NCI-H526 treated with DMSO at 0.1 percent for 48 hours (cell line): ENCODE data around the gene ITPKB.
"Not testable (repeated sequence)": the region's sequence is repeated elsewhere in the genome, so short reads cannot be mapped to it uniquely, and the experiment has no call there.

Source experiments
- DNase-seq: peaks from one replicate; lab custom pipeline; 2025; lab: John Stamatoyannopoulos, UW

ITPKB gene

DNA sequence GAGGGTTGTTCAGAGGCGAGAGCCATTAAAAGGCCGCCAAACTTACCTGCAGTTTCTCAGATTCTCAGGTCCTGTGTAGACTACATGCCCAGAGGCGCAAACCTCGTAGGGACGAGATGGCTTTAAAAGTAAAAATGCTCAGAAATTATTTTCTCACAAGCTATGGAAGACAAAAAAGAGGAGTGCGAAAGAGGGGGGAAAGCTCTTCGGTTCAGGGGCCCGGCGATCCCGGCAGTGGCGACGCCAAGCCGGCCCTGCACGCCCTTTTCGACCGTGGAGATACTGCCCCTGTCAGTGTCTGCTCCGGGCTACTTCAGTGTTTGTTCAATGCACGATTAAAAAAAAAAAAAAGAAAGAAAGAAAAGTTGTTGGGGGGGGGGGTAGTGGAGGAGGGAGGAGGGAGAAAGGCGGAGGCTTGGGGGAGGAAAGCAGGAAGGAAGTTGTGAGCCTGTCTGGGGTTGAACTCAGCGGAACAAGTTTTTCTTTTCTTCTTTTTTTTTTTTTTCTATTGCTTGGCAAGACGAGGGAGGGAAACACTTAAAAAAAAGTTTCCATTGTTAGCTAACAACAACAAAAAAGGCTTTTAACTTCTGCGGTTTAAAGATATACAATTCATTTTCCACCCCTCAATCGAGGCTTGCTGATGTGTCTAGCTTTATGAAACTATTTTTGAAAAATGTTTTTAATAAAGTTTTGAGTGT is at the start of gene ITPKB:
ITPKB (minus strand) TSS at position 288 of the 701 bp plus-strand sequence. CDS start 1,824 bp downstream, outside the sequence.
- no peak for DNase-seq

DNA sequence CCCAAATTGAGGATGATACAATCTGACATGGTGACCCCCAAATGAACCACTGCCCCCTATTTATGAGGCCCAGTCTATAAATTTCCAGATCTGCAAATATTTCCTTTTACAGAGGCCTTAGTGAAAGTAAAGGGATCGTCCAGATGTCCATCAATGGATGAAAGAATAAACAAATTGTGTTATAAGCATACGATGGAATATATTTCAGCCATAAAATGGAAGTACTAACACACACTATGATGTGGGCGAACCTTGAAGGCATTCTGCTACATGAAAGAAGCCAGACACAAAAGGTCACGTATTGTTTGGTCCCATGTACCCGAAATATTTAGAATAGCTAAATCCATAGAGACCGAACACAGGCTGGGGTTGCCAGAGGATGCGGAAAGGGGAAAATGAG is 48.6 kb upstream of the ITPKB start:
- DNase-seq, result no peak

DNA sequence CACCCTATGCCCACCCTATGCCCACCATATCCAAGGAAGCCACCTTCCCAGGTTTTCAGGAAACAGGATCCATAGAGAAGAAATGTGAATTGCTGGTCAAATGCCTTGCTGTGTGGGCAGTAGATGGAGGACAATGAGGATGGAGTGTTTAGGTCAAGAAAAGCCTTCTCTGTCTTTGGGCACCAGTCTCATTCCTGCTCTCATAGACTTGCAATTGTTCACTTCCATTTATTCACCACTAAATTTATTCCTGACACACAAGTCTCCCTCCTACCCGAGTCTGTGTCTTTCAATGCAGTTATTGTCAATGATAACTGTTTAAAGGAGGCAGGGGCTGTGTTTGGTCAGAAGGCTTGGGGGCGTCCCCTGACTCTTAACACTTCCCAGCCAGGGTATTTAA is 48.0 kb upstream of the ITPKB start:
- DNase-seq, result no peak

DNA sequence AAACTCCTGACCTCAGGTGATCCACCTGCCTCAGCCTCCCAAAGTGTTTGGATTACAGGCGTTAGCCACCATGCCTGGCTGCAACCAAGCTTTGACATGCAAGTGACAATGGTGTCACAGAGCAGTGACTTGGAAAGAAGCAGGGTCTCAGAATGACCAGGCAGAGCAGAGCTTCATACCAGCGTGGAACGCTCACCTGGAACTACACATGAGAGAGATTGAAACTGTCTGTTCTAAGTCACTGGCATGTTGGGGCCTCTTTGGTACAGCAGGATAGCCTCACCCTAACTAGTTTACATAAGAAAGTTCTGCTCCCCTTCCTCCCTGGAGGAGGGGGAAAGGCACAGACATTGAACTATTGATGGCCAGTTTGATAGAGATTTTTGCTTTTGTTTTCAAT is 47.5 kb upstream of the ITPKB start:
- DNase-seq, result no peak

DNA sequence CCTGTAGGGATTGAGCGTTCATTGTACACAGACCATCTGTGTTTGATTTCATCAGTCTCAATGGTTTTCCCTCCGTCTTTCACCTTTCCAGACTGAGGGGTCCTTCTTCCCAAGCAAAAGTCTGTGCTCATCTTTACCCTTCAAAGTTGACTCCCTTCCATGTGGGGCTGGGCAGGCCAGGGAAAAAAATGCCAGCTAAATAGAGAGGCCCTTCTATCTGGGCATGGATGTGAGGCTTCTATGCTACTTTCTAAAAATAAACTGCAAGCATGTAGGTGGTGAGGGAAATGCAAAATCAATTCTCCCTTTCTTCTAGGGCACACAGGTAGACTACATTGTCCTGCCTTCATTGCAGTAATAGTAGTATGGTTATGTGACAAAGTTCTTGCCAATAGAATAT is 46.7 kb upstream of the ITPKB start:
- no peak for DNase-seq

DNA sequence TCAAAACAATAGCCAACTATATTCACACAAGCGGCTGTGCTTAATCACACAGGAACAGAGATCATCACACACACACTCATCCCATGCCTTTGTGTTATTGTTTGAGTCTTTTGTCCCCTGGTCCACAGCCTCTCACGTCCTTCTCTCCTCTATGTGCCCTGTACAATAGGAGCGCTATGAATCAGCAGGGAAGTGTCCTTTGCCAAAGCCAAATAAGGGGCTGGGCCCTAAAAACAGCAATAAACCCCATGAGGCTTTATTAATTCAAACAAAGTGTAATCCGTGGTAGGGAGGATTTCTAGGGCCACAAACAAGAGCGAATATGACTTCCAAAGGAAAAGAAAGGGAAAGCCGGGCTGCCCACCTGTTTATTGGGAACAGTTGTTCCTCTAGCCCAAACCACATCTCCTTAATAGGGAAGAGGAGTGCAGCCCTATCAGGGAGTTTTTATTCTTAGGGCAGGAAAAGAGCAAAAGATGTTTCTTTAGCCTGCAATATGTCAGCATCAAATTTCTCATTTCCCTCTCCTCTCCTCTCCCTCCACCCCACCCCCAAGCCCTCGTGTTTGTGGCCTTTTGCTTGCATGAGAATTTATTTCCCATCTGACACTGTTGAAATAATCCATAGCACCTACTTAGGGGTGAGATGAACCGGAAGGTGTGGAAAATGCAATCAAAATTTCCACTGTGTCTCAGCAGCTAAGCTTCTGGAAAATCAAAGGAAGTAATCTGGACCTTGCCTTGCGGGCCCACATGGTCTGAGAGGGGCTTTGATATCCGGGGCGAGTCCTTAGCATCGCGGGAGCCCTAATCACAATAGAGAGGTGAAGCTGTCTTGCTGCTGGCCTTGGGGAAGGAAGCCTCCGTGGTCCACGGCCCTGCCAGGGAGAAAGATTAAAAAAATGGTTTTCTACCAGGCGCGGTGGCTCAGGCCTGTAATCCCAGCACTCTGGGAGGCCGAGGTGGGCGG is 45.3 kb upstream of the ITPKB start:
- DNase-seq, result no peak

DNA sequence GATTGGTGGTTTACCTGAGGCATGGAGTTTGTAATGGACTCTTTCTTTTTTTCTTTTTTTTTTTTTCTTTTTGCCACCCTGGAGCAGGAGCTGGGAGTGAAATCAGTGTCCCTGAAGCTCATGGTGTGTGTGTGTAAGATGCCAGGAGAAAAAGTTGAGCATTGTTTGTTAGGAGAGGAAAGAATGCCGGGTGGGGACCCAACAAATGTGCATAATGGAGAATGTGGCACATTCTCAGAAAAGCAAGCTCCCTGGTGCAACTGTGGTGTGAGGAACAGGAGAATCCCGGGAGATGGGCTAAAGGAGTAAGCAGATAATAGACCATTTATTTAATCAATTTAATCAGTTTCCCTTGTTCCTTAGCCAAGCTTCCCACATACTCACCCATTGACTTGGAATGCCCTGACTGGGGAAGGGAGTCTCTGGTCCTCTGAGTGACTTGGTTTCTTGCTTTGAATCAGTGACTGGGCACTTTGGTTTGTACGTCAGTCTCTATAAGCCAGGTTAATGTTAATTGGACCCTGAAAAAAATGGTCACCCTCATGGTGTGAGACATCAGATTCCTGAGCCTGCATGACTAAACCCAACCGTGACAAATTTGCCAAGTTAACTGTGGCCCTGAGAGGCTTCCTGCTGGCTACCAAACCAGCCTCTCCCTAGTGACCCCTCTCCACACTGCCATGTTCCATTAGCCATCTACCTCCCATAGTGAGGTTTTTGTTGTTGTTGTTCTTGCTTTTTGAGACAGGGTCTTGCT is 43.9 kb upstream of the ITPKB start:
- no peak for DNase-seq

DNA sequence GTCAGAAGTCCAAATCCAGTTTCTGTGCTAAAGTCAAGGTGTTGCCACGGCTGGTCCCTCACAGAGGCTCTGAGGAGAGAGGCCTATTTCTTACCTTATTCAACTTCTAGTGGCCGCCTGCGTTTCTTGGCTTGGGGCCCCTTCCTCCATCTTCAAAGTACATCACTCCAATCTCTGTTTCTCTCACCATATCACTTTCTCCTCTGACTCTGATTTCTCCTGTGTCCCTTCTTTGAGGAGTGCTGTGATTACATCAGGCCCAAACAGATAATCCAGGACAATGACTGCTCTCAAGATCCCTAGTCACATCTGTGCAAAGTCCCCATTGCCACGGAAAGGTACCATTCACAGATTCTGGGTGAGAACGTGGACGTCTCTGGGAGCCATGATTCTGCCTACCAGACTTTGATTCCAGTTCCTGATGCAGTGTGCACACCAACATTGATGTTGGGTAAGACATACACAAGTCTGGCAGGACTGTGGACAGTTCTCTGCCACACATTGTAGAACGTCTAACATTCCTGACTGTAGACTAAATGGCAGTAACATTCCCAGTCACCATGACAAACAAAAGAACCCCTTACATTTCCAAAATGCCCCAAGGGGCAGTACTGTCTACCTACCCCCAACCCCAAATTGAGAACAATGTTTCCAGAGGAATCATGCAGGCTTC is 43.0 kb upstream of the ITPKB start:
- DNase-seq, result no peak

DNA sequence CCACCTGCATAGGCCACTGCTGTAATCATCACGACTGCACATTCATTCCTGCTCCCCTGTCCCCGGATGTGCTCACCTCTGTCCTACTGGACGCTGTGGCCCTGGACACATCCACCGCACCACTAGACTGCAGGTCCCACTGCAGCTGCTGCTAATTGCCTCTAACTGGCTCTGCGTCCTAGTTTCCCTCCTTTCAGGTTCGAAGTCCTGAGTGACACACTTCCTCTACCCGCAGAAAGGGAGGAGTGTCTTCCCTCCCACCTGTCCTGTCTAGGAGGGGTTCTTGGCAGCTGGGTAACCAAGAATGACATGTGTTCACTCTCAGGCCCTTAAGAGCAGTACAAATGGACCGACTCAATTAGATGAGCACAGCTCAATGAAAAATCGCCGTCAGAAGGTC is 40.5 kb upstream of the ITPKB start:
- DNase-seq, result no peak

DNA sequence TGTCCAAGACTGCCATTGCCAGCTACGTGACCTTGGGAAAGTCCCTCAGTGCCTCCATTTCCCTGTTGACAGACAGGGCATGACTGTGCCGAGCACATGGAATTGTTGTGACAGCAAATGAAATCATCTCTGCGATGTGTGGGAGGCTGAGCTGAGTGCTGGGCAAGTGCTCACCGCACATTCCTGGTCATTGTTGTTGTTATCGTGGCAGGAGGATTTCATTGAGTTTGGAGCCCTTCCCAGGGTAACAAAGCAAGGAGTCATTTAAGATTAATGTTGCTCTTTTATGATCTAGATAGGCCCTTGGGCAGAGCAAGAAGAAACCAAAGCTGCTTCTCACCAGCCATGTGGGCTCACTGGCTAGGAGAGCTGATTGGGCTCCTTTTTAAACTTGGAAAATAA is 39.6 kb upstream of the ITPKB start:
- DNase-seq, result no peak

DNA sequence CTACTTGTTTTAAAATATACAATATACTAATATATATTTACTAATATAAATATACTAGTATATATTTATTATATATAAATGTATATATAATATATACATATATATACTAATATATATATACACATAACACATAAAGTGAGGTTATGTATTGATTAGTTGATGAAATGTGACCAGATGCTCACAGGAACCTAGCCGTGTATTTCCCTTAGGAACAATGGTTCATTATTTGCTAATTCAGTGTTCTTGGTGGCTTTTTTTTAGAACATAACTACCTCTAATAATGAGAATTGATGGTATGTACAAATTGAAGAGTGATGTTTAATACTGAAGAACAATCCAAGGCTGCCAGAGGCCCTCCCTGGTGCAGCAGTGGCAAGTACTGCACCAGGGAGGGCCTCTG is 37.9 kb upstream of the ITPKB start:
- no peak for DNase-seq

DNA sequence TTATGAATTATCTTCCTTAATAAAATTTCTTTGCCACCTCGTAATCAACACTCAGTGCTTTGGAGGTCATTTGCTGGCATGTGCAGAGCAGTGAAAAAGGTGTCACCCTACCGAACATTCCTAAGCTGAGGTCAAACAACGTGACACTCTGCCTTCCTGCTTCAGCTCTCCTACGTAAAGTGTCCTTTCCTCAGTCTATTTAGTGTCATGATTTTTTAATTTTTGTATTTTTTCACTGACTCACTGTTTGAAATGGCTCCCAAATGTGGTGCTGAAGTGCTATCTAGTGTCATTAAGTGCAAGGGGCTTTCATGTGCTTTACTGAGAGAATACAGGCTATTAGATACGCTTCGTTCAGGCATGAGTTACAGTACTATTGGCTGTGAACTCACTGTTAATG is 37.0 kb upstream of the ITPKB start:
- DNase-seq, result no peak

DNA sequence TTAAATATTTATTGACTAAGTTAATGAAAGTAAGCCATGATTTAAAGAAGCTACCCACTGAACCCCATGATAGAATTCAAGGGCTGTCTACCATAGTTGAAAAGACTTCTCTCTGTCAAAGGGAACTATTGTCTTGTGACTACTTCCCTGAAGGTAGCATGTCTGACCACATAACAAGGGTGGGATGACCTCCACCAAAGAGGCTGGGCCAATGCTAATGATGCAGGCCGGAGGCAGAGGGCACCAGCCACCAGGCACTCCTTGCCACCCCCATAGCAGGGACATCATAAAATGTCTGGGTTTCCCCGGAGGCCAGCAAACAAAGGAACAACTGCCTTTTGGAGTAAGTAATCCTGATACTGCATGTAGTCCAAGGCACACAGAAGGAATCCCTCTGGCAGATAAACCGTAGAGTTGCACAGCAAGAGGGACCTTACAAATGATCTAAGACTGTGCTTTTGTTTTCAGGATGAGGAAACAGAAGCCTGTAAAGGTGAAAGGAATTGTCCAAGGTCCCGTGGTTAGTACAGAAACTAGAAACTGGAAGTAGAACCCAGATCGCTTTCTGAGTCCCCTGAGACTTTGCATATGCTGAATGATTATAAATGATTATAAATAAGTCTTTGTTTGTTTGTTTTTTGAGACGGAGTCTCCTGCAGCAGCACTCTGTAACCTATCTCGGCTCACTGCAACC is 33.5 kb upstream of the ITPKB start:
- no peak for DNase-seq

DNA sequence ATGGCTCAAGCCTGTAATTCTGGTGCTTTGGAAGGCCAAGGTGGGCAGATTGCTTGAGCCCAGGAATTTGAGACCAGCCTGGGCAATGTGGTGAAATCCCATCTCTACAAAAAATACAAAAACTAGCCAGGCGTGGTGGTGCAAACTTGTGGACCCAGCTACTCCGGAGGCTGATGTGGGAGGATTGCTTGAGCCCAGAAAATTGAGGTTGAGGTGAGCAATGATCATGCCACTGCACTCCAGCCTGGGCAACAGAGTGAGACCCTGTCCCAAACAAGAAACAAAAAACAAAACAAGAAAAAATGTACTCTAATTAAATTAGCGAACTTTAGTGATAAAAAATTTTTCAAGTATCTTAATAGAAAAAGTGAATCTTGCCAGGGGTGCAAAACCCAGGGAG is 28.1 kb upstream of the ITPKB start:
- not testable (repeated sequence) for DNase-seq

DNA sequence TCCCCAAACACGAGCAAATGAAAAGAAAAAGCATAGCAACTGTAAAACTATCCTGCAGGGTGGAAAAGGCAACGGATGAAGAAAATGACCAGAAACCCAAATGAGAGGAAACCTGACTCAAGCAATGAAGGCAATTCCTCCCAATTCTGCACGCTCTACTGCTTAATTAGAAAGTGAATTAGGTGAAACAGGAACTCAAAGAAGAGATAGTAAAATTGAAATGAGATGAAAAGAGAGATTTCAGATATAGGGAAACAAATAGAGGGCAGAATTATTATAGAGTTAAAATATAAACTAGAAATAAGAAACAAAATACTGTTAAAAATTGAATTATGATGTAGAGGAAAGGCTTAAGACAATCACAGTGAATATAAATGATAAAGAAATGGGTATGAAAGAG is 27.5 kb upstream of the ITPKB start:
- no peak for DNase-seq

DNA sequence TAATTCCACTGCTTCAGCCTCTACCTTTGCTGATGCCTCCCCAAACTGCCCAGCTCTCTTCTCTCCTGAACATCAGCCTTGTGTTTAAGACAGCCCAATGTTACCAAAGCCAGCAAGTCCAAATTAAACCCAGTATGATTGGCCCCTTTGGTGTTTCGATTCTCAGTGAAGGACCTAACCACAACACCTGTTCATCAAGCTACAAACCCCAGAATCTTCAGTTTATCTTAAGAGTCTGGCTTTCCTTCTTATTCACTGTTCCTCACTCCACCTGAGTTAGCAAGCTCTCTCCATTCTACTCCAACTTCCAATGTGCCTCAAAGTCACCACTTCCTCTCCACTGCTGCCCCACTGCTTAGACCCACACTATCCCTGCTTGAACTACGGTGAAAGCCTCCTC is 25.5 kb upstream of the ITPKB start:
- DNase-seq, result no peak

DNA sequence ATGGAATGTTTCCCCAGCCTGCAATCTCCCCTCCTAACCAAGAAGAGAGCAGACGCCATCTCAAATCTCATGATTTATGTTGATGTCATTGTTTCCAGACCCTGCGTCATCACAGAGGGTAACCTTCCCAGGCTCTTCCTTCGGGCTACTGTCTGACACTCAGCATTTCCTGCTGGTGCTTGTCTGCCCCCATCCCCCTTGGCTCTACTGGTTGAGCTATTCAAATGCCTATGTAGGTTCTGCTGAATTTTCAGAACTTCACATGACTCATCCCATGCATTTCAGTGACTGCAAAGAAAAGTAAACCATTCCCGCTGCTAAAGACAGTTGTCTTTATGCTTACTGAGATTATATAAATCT is 24.8 kb upstream of the ITPKB start:
- DNase-seq, result no peak

DNA sequence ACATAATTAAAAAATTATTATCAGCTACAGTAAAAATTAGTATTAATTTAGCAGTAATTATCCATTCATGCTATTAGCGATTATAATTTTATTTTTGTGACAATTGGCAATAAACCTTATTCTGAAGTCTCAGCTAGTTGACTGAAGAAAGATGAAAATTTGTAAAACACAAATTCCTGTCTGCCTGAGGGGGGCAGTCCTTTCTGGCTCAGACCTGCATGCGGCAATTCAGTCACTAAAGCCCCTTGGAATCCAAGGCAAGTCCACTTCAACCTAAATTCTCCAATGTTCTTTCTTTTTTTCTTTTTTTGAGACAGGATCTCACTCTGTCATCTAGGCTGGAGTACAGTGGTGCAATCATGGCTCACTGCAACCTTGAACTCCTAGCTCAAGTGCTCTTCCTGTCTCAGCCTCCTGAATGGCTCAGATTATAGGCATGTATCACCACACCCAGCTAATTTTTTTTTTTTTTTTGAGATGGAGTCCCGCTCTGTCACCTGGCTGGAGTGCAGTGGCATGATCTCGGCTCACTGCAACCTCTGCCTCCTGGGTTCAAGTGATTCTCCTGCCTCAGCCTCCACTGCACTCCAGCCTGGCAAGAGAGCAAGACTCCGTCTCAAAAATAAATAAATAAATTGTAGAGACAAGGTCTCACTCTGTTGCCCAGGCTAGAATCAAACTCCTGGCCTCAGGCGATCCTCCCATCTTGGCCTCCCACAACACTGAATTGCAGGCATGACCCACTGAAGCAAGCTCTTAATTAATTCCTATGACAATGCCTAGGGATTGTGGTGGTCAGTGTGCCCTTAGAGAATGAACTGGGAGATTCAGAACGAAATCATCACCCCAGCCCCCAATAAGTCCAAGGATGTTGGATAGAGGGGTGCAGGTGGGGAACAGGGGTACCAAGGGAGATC is 24.2 kb upstream of the ITPKB start:
- DNase-seq, result no peak

DNA sequence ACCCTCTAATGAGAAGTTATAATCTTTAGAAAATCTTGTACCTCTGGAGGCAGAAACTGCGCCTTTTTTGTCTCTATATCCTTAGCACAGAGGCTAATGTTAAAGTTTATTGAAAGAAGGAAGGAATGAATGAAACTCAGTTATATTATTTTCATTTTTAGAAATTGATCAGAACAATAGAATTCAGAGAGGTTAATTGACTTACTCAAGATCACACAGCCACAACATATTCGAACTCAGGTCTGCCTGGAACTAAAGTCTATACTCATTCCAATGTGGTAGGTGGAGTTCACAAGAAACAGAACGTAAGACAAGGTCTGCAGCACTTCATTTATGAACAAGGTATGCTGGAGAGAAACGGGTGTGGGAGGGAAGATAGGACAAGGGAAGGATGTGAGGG is 23.0 kb upstream of the ITPKB start:
- no peak for DNase-seq

DNA sequence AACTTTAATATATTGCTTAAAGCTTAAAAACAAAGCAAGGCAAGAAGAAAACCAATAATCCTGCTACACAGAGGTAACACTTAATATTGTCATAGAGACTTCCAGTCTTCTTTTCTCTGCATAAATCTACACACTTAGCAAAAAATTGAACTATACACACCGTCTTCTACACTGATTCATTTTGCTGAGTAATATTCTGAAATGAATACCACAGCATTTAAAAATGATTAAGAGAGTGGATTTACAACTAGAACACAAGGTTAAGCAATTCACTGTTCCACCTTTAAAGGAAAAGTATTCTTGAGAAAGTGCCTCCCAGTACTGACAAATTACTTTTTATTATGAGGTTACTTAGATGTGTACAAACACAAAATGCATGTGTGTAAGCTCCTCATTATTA is 22.2 kb upstream of the ITPKB start:
- no peak for DNase-seq
